GM12878 (cell line): ENCODE results near the gene SPOP. TPM values are rescaled to one million over a fixed set of nuclear protein-coding genes. Genes with fewer than 3 reads are reported as not detected.

ENCODE experiments used
- ATAC-seq: fragments of 200-7000 bp; cut with Tn5 transposase; 3 replicates; pipeline ENCODE4 v1.9.1; 2020; ENCODE audit warnings: mild to moderate bottlenecking, moderate library complexity
- BruUV-seq: library from RNA; stranded (reverse); fragments of 400-500 nt; replicated peaks from 2 replicates; lab custom pipeline; 2021; lab: Mats Ljungman, UMichigan
- CTCF ChIA-PET: fragments of 300-600 bp; sonication (Branson Sonifier 250); formaldehyde crosslinking; extraction: SDS; loops from one replicate; lab custom pipeline; 2021; ENCODE audit warnings: inconsistent platforms; lab: Yijun Ruan, JAX
- POLR2A ChIA-PET: fragments of 350-600 bp; formaldehyde crosslinking; extraction: SDS; loops from one replicate; lab custom pipeline; 2021; ENCODE audit warnings: inconsistent platforms; lab: Charles Lee
- RAD21 ChIA-PET: fragments of 300-600 bp; sonication (Branson Sonifier 250); formaldehyde crosslinking; loops from one replicate; lab custom pipeline; 2023; ENCODE audit warnings: antibody characterized with exemption; ENCODE audit not compliant: unreplicated experiment; lab: Charles Lee
- SMC1A ChIA-PET: fragments of 300-600 bp; sonication (Branson Sonifier 250); formaldehyde crosslinking; loops from one replicate; lab custom pipeline; 2023; ENCODE audit not compliant: unreplicated experiment, uncharacterized antibody; lab: Charles Lee
- DNase-seq: peaks from one replicate; pipeline ENCODE4 v3.0.0-alpha.2; 2011; ENCODE audit warnings: low read depth, low spot score
- FAIRE-seq: peaks from 3 replicates; lab custom pipeline; 2011; peaks lifted over from hg19 to GRCh38; lab: Jason Lieb, UNC
- H2AFZ ChIP-seq: 2 replicates; pipeline ENCODE4 v1.6.0; 2011; ENCODE audit warnings: low read depth, low read length, control low read depth; ENCODE audit not compliant: control insufficient read depth
- H3K27ac ChIP-seq: 2 replicates; pipeline ENCODE4 v1.5.1; 2011; ENCODE audit warnings: control low read depth; ENCODE audit not compliant: control insufficient read depth, insufficient read depth
- H3K27me3 ChIP-seq, 2 experiments: replicated peaks in 1 of 2; 2 replicates each; pipeline versions ENCODE4 v1.6.0 to v1.6.1; 2011; ENCODE audit warnings: low read length in 1 of 2; ENCODE audit not compliant: control insufficient read depth in 2 of 2, insufficient read depth in 2 of 2
- H3K36me3 ChIP-seq, 2 experiments: 2 replicates each; pipeline ENCODE4 v1.5.1; 2011; ENCODE audit warnings: low read length in 1 of 2; ENCODE audit not compliant: control insufficient read depth in 2 of 2, insufficient read depth in 2 of 2
- H3K4me1 ChIP-seq: 2 replicates; pipeline ENCODE4 v1.6.1; 2011; ENCODE audit warnings: mild to moderate bottlenecking, low read length, moderate library complexity, mixed read lengths; ENCODE audit not compliant: control insufficient read depth, insufficient read depth
- H3K4me2 ChIP-seq: 2 replicates; pipeline ENCODE4 v1.6.0; 2011; ENCODE audit warnings: control low read depth; ENCODE audit not compliant: control insufficient read depth, insufficient read depth
- H3K4me3 ChIP-seq: fragments of 200-600 bp; sonication (generic); 2 replicates; pipeline ENCODE4 v1.5.1; 2016
- H3K79me2 ChIP-seq: 2 replicates; pipeline ENCODE4 v1.6.0; 2011; ENCODE audit warnings: low read length; ENCODE audit not compliant: control insufficient read depth, insufficient read depth
- H3K9ac ChIP-seq: 2 replicates; pipeline ENCODE4 v1.8.0; 2011; ENCODE audit warnings: low read length, control low read depth, mixed read lengths; ENCODE audit not compliant: control insufficient read depth, insufficient read depth
- H3K9me3 ChIP-seq: replicated peaks from 3 replicates; pipeline ENCODE4 v1.5.1; 2011; ENCODE audit warnings: mild to moderate bottlenecking, low read length; ENCODE audit not compliant: control insufficient read depth, insufficient read depth
- H4K20me1 ChIP-seq: 2 replicates; pipeline ENCODE4 v1.6.0; 2011; ENCODE audit not compliant: control insufficient read depth, insufficient read depth
- CBX3 ChIP-seq: fragments of 200-600 bp; sonication (generic); IDR thresholded peaks from 2 replicates; pipeline ENCODE4 v1.6.1; 2016; ENCODE audit warnings: low read depth, borderline replicate concordance
- CHD4 ChIP-seq: fragments of 200-600 bp; sonication (generic); IDR thresholded peaks from 2 replicates; pipeline ENCODE4 v1.6.1; 2016; ENCODE audit warnings: mild to moderate bottlenecking
- EP300 ChIP-seq, 2 experiments: fragments of 150-350 bp in 1 of 2; IDR thresholded peaks; 2 replicates each; pipeline ENCODE4 v1.6.1; 2011 to 2012; ENCODE audit warnings: low read depth in 2 of 2, low read length in 2 of 2, borderline replicate concordance in 1 of 2, improper control_type of control experiment in 1 of 2, inconsistent platforms in 1 of 2; ENCODE audit not compliant: control insufficient read depth in 1 of 2
- EZH2 ChIP-seq: IDR thresholded peaks from 2 replicates; pipeline ENCODE4 v1.6.1; 2012; ENCODE audit warnings: low read depth, mild to moderate bottlenecking, control low read depth, inconsistent platforms, low read length, borderline replicate concordance; ENCODE audit not compliant: control insufficient read depth
- FOXM1 ChIP-seq: IDR thresholded peaks from 2 replicates; pipeline ENCODE4 v1.6.1; 2012; ENCODE audit warnings: low read depth, mild to moderate bottlenecking, inconsistent platforms, low read length, moderate library complexity
- IRF5 ChIP-seq: fragments of 450-650 bp; IDR thresholded peaks from 2 replicates; pipeline ENCODE4 v1.6.1; 2017; ENCODE audit warnings: borderline replicate concordance
- KLF5 ChIP-seq: fragments of 450-650 bp; IDR thresholded peaks from 2 replicates; pipeline ENCODE4 v1.6.1; 2014; ENCODE audit warnings: mild to moderate bottlenecking; ENCODE audit not compliant: partially characterized antibody
- MYB ChIP-seq: fragments of 150-350 bp; IDR thresholded peaks from 2 replicates; pipeline ENCODE4 v1.6.1; 2014; ENCODE audit warnings: mild to moderate bottlenecking, low read depth, low read length, borderline replicate concordance
- NFIC ChIP-seq: IDR thresholded peaks from 2 replicates; pipeline ENCODE4 v1.6.1; 2012; ENCODE audit warnings: low read depth, mild to moderate bottlenecking, inconsistent platforms, low read length, moderate library complexity
- PRDM15 ChIP-seq: fragments of 450-650 bp; formaldehyde crosslinking; IDR thresholded peaks from 2 replicates; pipeline ENCODE4 v1.4.0; 2020; ENCODE audit warnings: mild to moderate bottlenecking, moderate library complexity
- SIX5 ChIP-seq: IDR thresholded peaks from 2 replicates; pipeline ENCODE4 v1.6.1; 2011; ENCODE audit warnings: mild to moderate bottlenecking, low read depth, low read length, moderate library complexity; ENCODE audit not compliant: severe bottlenecking
- SMC3 ChIP-seq: IDR thresholded peaks from 2 replicates; pipeline ENCODE4 v1.6.1; 2011; ENCODE audit warnings: low read length, improper control_type of control experiment, borderline replicate concordance
- SPI1 ChIP-seq: IDR thresholded peaks from 2 replicates; pipeline ENCODE4 v1.6.1; 2011; ENCODE audit warnings: low read depth, mild to moderate bottlenecking, low read length, moderate library complexity, borderline replicate concordance; ENCODE audit not compliant: insufficient read depth
- YBX1 ChIP-seq: fragments of 450-650 bp; IDR thresholded peaks from 2 replicates; pipeline ENCODE4 v1.6.1; 2016; ENCODE audit warnings: antibody characterized with exemption
- ZNF274 ChIP-seq: IDR thresholded peaks from one replicate; pipeline ENCODE4 v1.8.0; 2011; ENCODE audit not compliant: insufficient read length, insufficient read depth
- WGBS: methylation state at CpG from one replicate; pipeline ENCODE4 v1.1.6; 2016; ENCODE audit warnings: low lambda C conversion rate; ENCODE audit not compliant: insufficient replicate concordance, insufficient coverage; ENCODE audit errors: missing lambda C conversion rate; 5-methylcytosine and 5-hydroxymethylcytosine counted together
- in situ Hi-C: fragments of 300-500 bp; cut with MboI; formaldehyde crosslinking; loops from 9 replicates; pipeline ENCODE4 v1.14.3; 2018; ENCODE audit warnings: mixed read lengths
- intact Hi-C: fragments of 100-400 bp; cut with micrococcal nuclease; formaldehyde crosslinking; loops from one replicate; pipeline ENCODE4 v1.14.2; 2022; ENCODE audit not compliant: unreplicated experiment
- polyA plus RNA-seq, 11 experiments: library from polyadenylated mRNA; depleted of rRNA in 4 of 11; unstranded in 6 of 11; stranded (reverse) in 5 of 11; fragments of >200 nt; fragmentation: Nextera tagmentation in 4 of 11; fragmentation: Illumina TruSeq in 1 of 11; extraction: Ambion mirVana in 4 of 11; extraction: Trizol in 1 of 11; gene quantifications; 1 replicate in 1 of 11; 2 replicates in 10 of 11; pipeline versions ENCODE4 v1.2.1 to v1.2.3, GENCODE V29; 2011 to 2016; ENCODE audit warnings: inconsistent platforms in 2 of 11, missing spikeins in 2 of 11, low read depth in 1 of 11
- total RNA-seq, 4 experiments: library from RNA; depleted of rRNA in 3 of 4; stranded (reverse); fragments of >200 nt in 3 of 4; fragmentation: Illumina TruSeq in 1 of 4; extraction: Trizol in 1 of 4; gene quantifications; 2 replicates each; pipeline versions ENCODE4 v1.2.1 to v1.2.3, GENCODE V29; 2013 to 2021
- TF ChIP-seq, protein P1 (sequence below): fragments of 450-650 bp; IDR thresholded peaks from 2 replicates; pipeline ENCODE4 v1.6.1; 2014; ENCODE audit warnings: mild to moderate bottlenecking
- TF ChIP-seq, protein P2 (sequence below): fragments of 450-650 bp; IDR thresholded peaks from 2 replicates; pipeline ENCODE4 v1.6.1; 2016; ENCODE audit warnings: mild to moderate bottlenecking

SPOP gene
- total and polyA plus RNA-seq, 10 of the 15 experiments (the other 5 are each of a cell fraction or from before 2014, with no cell fraction given) = 35.1 to 80.4 (median 44.7) TPM

- no peaks in the 10 kb centered on the region for H4K20me1 ChIP-seq
- H3K4me2 ChIP-seq = no peak overlapping the region
- intact Hi-C loops (no loop called here), in situ Hi-C loops (no loop called here)
- no peaks in the 10 kb centered on the region for H3K9me3 ChIP-seq
- POLR2A ChIA-PET = no interaction called here
- H3K27me3 ChIP-seq = no peaks in the 10 kb centered on the region
- no peaks in the 10 kb centered on the region for H3K79me2 ChIP-seq
- SMC1A ChIA-PET = no interaction called here
- 70% methylated on average over 2 of the region's 2 CpGs for WGBS
- BruUV-seq = no TSS peak
- no peak overlapping the region for H3K27ac ChIP-seq
- H3K36me3 ChIP-seq = no peaks in the 10 kb centered on the region
- no peak overlapping the region for H3K9ac ChIP-seq
- CTCF ChIA-PET = no interaction called here
- no peak overlapping the region for H3K4me3 ChIP-seq
- DNase-seq (no peak), ATAC-seq (no peak), FAIRE-seq (no peak)
- RAD21 ChIA-PET = no interaction called here
- no peak overlapping the region for H2AFZ ChIP-seq
- H3K4me1 ChIP-seq = no peaks in the 10 kb centered on the region
- no peak for TF ChIP-seq NFIC
- TF ChIP-seq SMC3 = no peak
- no peak for TF ChIP-seq CBX3
- TF ChIP-seq SIX5 = no peak
- TF ChIP-seq, protein P1, sequence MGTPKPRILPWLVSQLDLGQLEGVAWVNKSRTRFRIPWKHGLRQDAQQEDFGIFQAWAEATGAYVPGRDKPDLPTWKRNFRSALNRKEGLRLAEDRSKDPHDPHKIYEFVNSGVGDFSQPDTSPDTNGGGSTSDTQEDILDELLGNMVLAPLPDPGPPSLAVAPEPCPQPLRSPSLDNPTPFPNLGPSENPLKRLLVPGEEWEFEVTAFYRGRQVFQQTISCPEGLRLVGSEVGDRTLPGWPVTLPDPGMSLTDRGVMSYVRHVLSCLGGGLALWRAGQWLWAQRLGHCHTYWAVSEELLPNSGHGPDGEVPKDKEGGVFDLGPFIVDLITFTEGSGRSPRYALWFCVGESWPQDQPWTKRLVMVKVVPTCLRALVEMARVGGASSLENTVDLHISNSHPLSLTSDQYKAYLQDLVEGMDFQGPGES = no peak
- TF ChIP-seq IRF5 = no peak
- TF ChIP-seq FOXM1 = no peak
- TF ChIP-seq EZH2 = no peak
- TF ChIP-seq SPI1 = no peak
- no peak for TF ChIP-seq ZNF274
- TF ChIP-seq CHD4 = no peak
- TF ChIP-seq, protein P2, sequence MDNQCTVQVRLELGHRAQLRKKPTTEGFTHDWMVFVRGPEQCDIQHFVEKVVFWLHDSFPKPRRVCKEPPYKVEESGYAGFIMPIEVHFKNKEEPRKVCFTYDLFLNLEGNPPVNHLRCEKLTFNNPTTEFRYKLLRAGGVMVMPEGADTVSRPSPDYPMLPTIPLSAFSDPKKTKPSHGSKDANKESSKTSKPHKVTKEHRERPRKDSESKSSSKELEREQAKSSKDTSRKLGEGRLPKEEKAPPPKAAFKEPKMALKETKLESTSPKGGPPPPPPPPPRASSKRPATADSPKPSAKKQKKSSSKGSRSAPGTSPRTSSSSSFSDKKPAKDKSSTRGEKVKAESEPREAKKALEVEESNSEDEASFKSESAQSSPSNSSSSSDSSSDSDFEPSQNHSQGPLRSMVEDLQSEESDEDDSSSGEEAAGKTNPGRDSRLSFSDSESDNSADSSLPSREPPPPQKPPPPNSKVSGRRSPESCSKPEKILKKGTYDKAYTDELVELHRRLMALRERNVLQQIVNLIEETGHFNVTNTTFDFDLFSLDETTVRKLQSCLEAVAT = no peak
- TF ChIP-seq PRDM15 (CRISPR knock-in tag) = no peak
- TF ChIP-seq MYB = no peak
- TF ChIP-seq EP300 (IDR thresholded peaks at IDR 0.05; ENCODE audit: borderline replicate concordance in 1 of 2, control insufficient read depth in 1 of 2, low read depth in 2 of 2, low read length in 2 of 2) = no peak
- TF ChIP-seq KLF5 = no peak
- TF ChIP-seq YBX1 = no peak
Observed at GRCh38 chr17:49589577-49589927, 88.3 kb downstream of the SPOP start.
